ENCODE results near the gene KRTAP1-4. TPM values are rescaled to one million over a fixed set of nuclear protein-coding genes. Genes with fewer than 3 reads are reported as not detected.

KRTAP1-4 gene
- total and polyA plus RNA-seq, 2 of the 8 experiments (the other 6 are each of a cell fraction or from before 2014, with no cell fraction given) = not detected

GRCh38 chr17:41054025-41054424 lies 24.0 kb upstream of the KRTAP1-4 start (continued):
- TF ChIP-seq CHD7 (IDR thresholded peaks at IDR 0.05; ENCODE audit: insufficient replicate concordance, low read length) (no peak), RAD21 (IDR thresholded peaks at IDR 0.05 in 1 of 2, conservative IDR thresholded peaks at IDR 0.05 in 1 of 2; ENCODE audit: low read depth in 2 of 2, low read length in 2 of 2) (no peak), KDM4A (IDR thresholded peaks at IDR 0.05; ENCODE audit: low read depth, low read length, severe bottlenecking) (no peak), HDAC6 (IDR thresholded peaks at IDR 0.05; ENCODE audit: low read depth, low read length) (no peak), SIX5 (IDR thresholded peaks at IDR 0.05; ENCODE audit: low read depth, low read length) (no peak), TAF1 (IDR thresholded peaks at IDR 0.05; ENCODE audit: low read depth, low read length) (no peak), SP1 (IDR thresholded peaks at IDR 0.05; ENCODE audit: low read depth, low read length) (no peak)
- TF ChIP-seq, protein P1, sequence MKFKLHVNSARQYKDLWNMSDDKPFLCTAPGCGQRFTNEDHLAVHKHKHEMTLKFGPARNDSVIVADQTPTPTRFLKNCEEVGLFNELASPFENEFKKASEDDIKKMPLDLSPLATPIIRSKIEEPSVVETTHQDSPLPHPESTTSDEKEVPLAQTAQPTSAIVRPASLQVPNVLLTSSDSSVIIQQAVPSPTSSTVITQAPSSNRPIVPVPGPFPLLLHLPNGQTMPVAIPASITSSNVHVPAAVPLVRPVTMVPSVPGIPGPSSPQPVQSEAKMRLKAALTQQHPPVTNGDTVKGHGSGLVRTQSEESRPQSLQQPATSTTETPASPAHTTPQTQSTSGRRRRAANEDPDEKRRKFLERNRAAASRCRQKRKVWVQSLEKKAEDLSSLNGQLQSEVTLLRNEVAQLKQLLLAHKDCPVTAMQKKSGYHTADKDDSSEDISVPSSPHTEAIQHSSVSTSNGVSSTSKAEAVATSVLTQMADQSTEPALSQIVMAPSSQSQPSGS (IDR thresholded peaks at IDR 0.05; ENCODE audit: low read length) = no peak

Measured in H1 (cell line).